NCI-H1694 treated with DMSO at 0.1 percent for 48 hours (cell line): ENCODE data around the gene TATDN3.
"Not testable (repeated sequence)": the region's sequence is repeated elsewhere in the genome, so short reads cannot be mapped to it uniquely, and the experiment has no call there.

Experiments used
- DNase-seq: peaks from one replicate; lab custom pipeline; 2025; lab: John Stamatoyannopoulos, UW

Gene TATDN3, protein sequence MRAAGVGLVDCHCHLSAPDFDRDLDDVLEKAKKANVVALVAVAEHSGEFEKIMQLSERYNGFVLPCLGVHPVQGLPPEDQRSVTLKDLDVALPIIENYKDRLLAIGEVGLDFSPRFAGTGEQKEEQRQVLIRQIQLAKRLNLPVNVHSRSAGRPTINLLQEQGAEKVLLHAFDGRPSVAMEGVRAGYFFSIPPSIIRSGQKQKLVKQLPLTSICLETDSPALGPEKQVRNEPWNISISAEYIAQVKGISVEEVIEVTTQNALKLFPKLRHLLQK

DNA sequence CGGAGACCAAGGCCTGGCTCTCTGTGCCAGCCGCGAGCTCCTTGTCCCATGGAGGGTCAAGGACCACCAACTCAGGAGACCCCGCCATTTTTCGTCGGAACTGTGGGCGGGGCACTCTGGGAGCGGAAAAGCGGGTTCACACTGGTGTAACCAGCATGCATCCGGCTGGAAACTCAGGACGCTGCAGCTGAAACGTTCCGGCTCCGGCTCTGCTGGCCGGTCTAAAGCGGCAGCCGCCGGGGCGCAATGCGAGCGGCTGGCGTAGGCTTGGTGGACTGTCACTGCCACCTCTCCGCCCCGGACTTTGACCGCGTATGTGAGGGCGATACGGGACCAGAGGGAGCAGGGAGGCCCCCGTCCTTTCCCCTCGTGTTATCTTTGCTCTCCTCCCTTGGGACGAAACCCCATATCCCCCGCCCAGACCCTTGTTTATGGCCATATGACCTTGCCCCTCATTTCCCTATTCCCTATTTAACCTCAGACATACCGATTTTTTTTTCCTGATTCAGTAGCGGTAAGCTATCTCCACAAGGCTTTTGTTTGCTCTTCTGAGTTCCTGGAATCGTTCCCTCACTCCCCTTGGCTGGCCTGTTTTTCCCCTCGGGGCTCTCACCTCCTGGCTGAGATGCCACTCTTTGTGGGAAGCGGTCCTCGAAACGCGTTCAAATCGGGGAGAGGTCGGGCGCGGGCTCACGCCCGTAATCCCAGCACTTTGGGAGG lies at the start of gene TATDN3, which contains the start of gene NSL1:
Gene TATDN3 (plus strand): TSS at position 219 of the 720 bp plus-strand sequence. CDS start 28 bp downstream, at position 247.
Gene NSL1 (minus strand): TSS at position 102 of the 720 bp plus-strand sequence. CDS start 14 bp downstream, at position 88.
- peak; percentile 78 for DNase-seq

DNA sequence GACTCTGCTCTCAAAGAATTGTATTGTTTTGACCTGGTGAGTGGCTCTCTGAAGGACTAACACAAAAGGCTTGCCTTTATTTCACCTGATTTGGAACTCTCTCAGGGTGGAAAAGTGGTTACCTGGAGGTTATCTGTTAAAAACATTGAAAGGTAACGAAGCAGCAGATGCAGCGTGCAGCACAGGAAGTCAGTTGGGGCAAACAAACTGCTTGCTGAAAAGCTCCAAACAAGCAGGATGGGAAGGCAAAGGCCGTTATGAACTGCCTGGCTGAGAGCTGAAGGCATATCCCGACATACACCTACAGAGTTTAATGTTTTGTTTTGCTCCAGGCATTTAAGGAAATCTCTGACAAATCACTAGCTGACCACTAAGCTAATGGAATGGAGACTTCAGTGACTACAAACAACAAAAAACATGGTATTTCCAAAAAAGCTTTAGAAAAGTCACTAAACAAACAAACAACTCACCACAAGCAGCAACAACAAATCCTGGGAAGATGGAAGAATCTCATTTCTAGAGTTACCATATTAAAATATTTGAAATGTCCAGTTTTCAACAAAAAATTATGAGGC lies 47.7 kb upstream of the TATDN3 start:
- no peak for DNase-seq

DNA sequence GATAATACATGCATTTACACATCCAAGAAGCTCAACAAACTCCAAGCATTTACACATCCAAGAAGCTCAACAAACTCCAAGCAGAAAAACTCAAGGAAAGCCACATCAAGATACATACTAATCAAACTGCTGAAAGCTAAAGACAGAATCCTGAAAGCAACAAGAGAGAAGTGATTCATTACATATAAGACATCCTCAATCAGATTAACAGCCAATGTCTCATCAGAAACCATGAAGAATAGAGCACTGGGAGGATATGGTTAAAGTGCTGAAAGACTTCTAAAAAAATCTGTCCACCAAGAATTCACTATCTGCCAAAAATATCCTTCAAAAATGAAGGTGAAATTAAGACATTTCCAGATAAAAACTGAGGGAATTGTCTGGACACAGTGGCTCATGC lies 46.4 kb upstream of the TATDN3 start:
- no peak for DNase-seq

DNA sequence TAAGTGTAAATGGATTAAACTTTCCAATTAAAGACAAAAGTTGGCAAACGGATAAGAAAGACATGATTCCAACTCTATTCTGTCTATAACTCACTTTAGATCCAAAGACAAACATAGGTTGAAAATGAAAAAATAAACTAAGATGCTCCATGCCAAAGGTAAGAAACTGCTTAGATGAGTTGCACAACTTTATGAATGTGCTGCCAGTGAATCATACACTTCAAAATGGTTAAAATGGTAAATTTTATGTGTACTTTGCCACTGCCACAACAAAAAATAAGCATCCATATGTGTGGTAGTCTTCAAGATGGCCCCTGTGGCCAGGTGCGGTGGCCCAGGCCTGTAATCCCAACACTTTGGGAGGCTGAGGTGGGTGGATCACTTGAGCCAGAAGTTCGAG lies 45.1 kb upstream of the TATDN3 start:
- DNase-seq, result no peak

DNA sequence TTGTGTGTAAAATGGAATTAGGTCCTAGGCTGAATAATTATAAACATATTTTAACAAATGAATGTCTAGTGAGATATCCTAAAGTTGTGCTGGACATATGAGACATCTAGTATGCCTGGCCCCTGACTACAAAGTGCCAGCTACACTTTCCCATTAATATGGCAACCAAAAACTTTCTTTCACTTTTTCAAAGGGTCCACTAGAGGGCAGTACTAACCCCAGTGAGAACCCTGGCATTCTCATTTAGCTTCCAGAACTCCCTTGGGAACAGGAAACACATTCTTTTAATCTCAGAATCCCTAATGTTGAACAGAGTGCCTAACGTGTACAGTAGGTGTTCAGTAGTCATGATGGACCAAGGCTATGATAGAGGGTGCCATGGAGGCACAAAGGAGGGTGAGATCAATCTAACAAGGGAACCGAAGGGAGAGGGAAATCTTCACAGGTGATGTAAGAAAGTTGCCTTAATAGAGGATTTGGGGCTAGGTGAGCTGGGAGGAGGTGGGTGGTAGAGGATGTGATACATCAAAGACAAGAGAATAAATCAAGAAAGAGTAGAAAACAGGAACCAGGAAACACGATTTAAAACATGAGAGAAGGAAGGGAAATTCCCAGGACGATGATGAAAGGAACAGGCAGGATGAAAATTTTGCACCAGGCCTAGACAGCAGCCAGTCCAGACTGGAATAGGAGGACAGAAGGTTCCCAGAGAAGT lies 41.7 kb upstream of the TATDN3 start:
- DNase-seq, result peak; percentile 73

DNA sequence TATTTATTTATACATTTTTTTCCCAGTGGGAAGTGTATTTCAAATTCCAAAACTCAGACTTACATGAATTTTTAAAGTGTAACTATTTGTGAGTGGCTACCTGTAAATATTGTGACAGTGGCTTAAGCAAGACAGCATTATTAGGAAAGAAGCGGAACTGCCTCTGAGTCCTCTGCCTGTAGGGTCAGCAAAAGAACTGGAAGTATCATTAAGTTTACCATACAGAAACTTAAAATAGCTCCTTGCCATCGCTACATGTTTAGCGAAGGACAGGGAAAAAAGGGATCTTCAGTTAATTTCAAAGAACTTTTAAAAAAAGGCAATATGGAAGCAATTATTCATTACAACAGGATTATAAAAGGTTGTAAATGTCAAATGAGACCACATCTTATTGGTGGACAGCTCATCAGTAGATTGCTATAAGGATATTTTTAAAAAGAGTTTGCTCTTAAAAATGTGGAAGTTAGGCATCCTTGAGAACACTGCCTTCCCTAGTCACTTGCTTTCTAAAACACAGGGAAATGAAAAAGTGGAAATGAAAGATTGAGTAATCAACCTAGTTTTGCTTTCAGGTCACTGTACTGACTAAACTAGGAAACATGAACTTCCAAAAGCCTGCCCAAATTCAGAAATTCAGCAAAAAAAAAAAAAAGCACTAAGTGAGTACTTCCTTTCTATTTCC lies 39.3 kb upstream of the TATDN3 start:
- DNase-seq, result no peak

DNA sequence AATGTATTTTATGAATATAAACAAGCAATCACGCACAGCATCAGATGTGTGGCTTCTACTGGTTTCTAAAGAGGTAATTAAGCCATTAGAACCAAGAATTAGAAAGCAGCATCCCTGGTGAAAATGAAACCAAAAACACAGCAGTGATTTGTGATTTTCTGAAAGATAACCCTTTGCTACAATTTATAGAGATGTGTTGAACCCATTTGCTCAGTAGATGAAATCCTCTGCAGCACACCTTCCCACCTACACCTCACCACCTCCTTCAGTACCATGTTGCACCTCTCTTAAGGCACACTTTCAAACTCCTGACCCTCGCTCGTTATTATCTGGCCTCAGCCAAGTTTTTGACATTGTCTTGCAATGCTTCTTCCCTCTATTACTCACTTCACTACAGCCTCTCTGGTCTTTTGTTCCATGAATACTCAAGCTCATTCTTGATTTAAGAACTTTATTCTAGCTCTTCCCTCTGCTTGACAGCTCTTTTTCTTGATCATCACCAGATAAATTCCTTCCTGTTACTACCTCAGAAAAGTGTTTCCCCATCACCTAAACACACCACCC lies 38.7 kb upstream of the TATDN3 start:
- no peak for DNase-seq

DNA sequence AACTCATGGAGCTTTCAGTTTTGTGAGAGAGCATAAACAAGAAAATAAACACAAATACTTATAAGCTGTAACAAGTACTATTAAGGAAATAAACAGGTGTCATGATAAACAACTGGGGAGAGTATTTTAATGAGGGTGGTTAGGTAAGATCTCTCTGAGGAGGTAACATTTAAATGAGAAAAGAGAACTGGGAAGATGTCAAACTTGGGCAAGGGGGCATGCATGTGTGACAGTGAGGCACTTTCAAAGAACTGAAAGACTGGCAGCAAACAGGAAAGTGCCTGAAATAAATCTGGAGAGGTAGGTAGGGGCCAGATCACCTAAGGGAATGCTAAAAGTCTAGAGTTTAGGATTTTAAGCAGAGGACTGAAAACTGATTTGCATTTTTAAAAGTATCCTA lies 37.9 kb upstream of the TATDN3 start:
- DNase-seq, result no peak

DNA sequence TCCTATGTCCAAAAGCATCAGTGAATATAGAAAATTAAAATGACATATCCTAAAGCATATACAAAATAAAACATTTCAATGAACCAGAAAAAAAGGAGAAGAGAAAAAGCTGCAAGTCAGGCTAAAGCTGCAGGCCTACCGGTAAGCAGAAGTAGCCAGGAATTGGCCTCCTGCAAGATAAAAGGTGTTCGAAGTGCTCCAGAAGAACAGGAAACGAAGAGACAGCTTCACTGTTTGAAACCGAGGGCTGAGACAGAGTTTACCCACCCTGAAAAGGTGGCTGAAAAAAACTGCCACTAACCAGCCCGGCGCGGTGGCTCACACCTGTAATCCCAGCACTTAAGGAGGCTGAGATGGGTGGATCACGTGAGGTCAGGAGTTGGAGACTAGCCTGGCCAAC lies 37.5 kb upstream of the TATDN3 start:
- no peak for DNase-seq

DNA sequence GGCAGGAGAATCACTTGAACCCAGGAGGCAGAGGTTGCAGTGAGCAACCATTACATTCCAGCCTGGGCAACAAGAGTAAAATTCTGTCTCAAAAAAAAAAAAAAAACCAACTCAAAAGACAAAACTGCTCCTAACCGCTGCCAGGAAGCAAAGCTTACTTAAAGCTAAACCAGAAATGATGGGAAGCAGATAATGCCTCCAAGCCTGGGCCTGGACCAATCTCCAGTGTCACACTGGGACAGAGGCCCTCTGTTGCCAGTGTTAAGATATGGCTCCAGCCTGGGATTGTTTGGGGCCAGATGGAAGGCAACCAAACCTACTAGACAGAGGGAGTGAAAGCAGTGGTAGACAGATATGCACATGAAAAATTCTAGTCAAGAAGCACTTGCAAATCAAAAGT lies 37.0 kb upstream of the TATDN3 start:
- DNase-seq, result no peak

DNA sequence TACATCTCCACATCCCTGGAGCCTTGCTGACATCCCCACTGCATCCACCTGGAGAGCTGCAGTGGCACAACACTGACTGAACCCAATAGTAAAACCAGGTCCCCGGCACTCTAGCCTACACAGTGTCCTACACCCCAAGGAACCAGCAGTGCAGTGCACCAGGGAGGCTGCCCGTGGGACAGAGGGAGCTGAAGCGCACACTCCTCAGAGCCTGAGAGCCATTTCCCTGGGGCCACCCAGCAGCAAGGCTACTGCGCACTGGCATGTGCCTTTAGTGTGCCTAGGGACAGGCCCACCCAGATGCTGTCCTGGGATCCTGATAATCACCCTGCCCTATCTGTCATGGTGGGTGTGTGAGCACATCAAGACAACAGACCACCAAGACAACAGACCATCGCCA lies 32.0 kb upstream of the TATDN3 start:
- DNase-seq, result no peak

DNA sequence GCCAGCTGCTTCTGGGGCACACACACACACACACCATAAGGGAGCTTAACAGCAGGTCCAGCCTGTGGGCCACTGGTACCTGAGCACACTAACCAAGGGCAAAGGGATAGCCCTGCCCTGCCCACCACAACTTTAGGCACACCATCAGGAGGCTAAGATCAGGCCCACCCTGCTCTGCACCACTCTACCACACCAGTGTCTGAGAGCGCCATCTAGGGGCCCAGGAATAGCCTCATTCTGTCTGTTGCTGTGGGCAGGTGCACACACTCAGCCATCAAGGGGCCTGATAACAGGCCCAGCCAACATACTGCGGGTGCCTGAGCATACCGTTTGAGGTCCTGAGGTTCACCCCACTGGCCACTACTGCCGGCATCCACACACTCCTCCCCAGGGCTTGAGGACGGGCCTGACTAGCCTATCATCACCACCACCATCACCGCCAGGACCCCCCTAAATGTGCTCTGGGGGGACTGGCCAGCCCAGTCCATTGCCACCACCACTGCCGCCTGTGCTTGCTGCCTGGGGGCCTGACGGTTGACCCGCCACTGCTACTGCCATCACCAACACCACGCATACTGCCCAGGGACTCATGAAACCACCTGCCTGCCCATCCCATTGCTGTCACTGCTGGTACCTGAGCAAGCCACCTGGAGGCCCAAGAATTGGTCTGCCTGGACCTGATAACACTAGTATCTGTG lies 31.4 kb upstream of the TATDN3 start:
- DNase-seq, result no peak

DNA sequence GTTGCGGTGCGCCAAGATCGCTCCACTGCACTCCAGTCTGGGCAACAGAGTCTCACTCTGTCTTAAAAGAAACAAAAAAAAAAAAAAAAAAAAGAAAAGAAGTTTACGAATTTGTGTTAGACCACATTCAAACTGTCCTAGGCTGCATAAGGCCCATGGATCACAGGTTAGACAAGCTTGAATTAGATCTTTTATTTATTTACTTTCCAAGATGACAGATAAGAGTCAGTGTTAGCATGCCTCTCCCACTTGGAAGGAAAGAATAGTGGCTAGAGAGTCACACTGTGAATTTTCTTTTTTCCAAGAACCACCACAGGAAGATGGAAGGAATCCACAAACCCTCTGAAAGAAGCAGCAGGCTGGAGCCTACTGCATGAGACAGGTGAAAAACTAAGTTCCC lies 29.5 kb upstream of the TATDN3 start:
- DNase-seq, result no peak

DNA sequence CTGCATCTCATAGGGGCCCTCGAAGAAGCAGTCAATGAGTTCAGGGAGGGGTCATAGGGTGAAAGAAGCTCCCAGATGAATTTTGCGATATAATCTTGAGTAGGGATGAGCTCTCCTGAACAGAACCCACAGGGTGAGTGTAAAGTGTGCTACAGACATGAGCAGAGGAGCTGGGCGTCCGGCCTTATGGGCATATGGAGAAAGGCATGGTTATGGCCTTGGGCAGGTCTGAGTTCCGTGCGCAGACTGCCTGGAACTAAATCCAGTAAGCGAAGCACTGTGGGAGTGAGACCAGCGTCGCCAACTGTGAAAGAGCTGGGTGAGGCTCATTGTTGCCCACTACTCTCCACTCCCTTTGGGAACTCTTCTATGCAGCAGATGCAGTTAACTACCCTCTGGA lies 28.9 kb upstream of the TATDN3 start:
- no peak for DNase-seq

DNA sequence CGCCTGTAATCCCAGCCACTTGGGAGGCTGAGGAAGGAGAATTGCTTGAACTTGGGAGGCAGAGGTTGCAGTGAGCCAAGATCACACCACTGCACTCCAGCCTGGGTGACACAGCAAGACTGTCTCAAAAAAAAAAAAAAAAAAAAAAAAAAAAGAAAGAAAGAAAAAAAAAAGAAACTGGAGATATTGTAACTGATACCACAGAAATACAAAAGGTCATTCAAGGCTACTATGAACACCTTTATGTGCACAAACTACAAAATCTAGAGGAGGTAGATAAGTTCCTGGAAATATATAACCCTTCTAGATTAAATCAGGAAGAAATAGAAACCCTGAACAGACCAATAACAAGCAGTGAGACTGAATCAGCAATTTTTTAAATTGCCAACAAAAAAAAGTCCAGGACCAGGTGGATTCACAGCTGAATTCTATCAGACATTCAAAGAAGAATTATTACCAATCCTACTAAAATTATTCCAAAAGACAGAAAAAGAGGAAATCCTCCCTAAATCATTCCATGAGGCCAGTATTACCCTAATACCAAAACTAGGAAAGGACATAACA lies 26.9 kb upstream of the TATDN3 start:
- not testable (repeated sequence) for DNase-seq

DNA sequence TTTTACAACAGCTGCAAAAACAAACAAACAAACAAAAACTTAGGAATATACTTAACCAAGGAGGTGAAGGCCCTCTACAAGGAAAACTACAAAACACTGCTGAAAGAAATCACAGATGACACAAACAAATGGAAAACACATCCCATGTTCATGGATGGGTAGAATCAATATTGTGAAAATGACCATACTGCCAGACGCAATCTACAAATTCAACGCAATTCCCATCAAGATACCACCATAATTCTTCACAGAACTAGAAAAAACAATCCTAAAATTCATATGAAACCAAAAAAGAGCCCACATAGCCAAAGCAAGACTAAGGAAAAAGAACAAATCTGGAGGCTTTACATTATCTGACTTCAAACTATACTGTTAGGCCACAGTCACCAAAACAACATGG lies 24.9 kb upstream of the TATDN3 start:
- DNase-seq, result not testable (repeated sequence)

DNA sequence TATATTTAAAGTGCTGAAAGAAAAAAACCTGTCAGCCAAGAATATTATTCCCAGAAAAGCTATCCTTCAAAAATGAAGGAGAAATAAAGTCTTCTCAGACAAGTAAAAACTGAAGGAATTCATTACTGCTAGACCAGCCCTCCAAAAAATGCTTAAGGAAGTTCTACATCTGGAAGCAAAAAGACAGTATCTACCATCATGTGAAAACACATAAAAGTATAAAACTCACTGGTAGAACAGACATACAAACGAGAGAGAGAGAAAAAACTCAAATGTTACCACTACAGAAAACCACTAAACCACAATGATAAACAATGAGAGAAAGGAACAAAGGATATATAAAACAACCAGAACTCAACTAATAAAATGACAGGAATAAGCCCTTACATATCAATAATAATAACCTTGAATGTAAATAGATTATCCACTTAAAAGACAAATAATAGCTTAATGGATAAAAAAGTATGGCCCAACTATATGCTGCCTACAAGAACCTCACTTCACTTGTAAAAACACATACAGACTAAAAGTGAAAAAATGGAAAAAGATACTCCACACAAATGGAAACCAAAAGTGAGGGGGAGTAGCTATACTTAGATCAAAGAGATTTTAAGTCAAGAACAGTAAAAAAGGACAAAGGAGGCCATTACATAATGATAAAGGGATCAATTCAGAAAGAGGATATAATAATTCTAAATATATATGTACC lies 22.1 kb upstream of the TATDN3 start:
- no peak for DNase-seq

DNA sequence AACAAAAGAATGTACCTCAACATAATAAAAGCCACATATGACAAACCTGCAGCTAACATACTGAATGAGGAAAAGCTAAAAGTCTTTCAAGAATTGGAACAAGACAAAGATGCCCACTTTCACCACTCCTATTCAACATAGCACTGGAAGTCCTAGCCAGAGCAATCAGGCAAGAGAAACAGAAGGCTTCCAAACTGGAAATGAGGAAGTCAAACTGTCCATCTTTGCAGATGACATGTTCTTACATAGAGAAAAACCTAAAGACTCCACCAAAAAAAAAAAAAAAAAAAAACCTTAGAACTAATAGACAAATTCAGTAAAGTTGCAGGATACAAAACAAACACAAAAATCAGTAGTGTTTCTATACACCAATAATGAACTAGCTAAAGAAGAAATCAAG lies 20.4 kb upstream of the TATDN3 start:
- DNase-seq, result no peak

DNA sequence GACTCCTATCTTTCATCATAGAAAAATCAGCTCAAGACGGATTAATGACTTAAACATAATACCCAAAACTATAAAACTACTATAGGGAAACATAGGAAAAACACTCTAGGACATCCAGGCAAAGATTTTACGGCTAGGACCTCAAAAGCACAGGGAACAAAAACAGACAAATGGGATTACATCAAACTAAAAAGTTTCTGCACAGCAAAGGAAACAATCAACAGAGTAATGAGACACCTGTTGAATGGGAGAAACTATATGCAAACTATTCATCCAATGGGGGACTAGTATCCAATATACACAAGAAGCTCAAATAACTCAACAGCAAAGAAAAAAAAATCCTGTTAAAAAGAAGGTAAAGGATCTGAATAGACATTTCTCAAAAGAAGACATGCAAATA lies 18.7 kb upstream of the TATDN3 start:
- DNase-seq, result no peak

DNA sequence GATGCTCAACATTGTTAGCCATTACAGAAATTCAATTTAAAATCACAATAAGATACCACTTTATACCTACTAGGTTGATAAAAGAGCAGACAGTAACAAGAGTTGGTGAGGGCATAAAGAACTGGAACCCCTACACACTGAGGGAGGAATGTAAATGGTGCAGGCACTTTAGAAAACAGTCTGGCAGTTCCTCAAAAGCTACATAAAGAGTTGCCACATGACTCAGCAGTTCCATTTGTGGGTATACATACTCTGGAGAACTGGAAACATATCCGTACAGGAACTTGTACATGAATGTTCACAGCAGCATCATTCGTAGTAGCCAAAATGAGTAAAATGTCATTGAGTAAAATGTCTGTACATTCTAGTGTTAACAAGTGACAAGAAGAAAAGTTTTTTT lies 17.1 kb upstream of the TATDN3 start:
- DNase-seq, result no peak
